AG04450 (cell line): ENCODE data around the gene FLNB. TPM values are rescaled to one million over a fixed set of nuclear protein-coding genes. Genes with fewer than 3 reads are reported as not detected.

Experiments used
- CTCF ChIA-PET: fragments of 300-600, 350-600 bp; formaldehyde crosslinking; extraction: SDS; loops from one replicate; lab custom pipeline; 2022; ENCODE audit warnings: antibody characterized with exemption, inconsistent platforms; lab: Charles Lee
- POLR2A ChIA-PET: fragments of 350-600 bp; formaldehyde crosslinking; extraction: SDS; loops from one replicate; lab custom pipeline; 2021; ENCODE audit warnings: antibody characterized with exemption, inconsistent platforms; lab: Yijun Ruan, JAX
- DNase-seq: peaks from one replicate; pipeline ENCODE4 v3.0.0-alpha.2; 2011; ENCODE audit warnings: low read depth, low spot score
- H3K27ac ChIP-seq: one replicate; pipeline ENCODE4 v1.5.1; 2012; ENCODE audit warnings: low read depth, low read length, control low read depth
- H3K27me3 ChIP-seq: one replicate; pipeline ENCODE4 v1.6.0; 2012; ENCODE audit warnings: low read length; ENCODE audit not compliant: control insufficient read depth, insufficient read depth
- H3K4me3 ChIP-seq: 2 replicates; pipeline ENCODE4 v1.5.1; 2011; ENCODE audit warnings: mild to moderate bottlenecking, low read depth, low read length, control low read depth
- H3K9me3 ChIP-seq: 2 replicates; pipeline ENCODE4 v1.5.1; 2012; ENCODE audit warnings: low read length; ENCODE audit not compliant: control insufficient read depth, insufficient read depth
- polyA plus RNA-seq: library from polyadenylated mRNA; depleted of rRNA; stranded (reverse); fragments of >200 nt; gene quantifications from 2 replicates; pipeline ENCODE4 v1.2.3, GENCODE V29; 2011
- TF ChIP-seq, protein P1 (sequence below): IDR thresholded peaks from 2 replicates; pipeline ENCODE4 v1.5.1; 2011; ENCODE audit warnings: low read depth, low read length, control low read depth, inconsistent platforms

FLNB gene
- polyA plus RNA-seq, 1 experiment: 89.6 TPM

DNA sequence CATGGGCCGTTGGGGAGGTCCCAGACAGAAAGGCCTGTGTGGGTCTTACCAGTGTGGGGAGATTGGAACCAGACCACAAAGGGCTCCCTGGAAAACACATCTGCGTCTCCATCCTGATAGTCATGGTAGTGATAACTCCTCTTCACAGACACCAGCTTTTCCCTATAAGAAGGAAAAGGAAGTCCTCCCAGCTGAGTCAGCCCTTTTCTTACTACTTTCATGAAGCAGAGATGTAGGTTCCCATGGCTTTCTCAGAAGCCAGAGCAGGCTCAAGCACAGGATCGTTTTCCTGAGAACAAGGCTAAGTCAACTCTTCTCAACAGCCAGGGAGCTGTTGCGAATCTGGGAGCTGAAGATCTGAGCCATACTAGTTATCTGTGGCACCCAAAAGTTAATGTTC, 196.5 kb downstream of the FLNB start:
- TF ChIP-seq, protein P1, sequence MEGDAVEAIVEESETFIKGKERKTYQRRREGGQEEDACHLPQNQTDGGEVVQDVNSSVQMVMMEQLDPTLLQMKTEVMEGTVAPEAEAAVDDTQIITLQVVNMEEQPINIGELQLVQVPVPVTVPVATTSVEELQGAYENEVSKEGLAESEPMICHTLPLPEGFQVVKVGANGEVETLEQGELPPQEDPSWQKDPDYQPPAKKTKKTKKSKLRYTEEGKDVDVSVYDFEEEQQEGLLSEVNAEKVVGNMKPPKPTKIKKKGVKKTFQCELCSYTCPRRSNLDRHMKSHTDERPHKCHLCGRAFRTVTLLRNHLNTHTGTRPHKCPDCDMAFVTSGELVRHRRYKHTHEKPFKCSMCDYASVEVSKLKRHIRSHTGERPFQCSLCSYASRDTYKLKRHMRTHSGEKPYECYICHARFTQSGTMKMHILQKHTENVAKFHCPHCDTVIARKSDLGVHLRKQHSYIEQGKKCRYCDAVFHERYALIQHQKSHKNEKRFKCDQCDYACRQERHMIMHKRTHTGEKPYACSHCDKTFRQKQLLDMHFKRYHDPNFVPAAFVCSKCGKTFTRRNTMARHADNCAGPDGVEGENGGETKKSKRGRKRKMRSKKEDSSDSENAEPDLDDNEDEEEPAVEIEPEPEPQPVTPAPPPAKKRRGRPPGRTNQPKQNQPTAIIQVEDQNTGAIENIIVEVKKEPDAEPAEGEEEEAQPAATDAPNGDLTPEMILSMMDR: no peak
- peaks cover 5% of the 10 kb centered on the region for H3K27me3 ChIP-seq
- DNase-seq: no peak
- POLR2A ChIA-PET: no interaction called here
- H3K9me3 ChIP-seq: no peaks in the 10 kb centered on the region; the same call in 1 of the 2 replicates
- CTCF ChIA-PET: interaction anchor here (1.1 to 1.6 kb wide), 2 partner anchors 13 to 27 kb away, joined by 7 to 9 read pairs; no protein-coding TSS in a partner anchor
- no peak overlapping the region for H3K27ac ChIP-seq
- no peak overlapping the region for H3K4me3 ChIP-seq

DNA sequence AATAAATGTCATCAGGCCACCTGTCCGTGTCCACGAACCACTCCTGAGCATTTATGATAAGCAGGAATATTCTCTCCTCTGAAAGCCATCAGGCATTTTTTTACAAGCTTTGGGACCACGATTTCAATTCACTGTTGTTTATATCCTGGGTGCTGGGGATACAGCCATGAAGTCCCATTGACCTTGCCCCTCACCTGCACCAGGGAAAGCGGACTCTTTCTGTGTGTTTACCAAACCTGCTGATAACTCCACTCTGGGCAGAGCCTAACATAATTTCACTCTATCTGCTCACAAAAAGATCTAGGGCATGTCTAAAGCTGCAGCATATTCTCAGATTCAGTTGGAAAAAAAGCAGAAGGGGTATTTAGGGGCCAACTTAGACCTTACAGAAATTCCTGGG, 197.8 kb downstream of the FLNB start:
- CTCF ChIA-PET: interaction anchor here (0.5 to 1.6 kb wide), 3 partner anchors 12 to 362 kb away, joined by 4 to 9 read pairs (median 7); no protein-coding TSS in a partner anchor

DNA sequence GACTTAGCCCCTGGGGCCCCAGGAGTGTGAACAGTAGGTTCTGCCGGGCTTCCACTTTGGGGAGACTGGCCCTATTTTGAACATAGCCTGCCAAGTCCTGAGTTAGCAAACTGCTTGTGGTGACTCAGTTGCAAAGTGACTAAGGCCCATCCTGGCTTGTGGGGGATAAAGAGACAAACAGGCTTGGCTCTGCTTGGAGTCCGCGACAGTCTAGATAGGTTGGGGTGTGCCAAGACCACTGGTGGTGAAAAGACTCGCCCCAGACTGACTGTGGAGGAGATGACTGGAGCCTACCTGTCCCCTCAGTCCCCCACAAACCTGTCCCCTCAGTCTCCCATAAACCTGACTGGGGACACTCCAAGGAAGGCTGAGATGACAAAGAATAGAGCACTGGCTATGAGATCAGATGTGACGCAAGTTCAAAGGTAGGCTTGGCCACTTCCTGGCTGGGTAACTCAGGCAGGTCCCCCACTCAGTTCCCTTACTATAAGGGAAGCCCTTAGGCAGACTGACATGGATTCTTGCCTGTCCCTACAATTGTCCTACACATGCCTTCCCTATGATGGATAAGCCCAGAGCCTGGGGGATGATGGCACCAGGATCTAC, 198.3 kb downstream of the FLNB start:
- Histone ChIP-seq H3K27me3 (peaks cover 10% of the 10 kb centered on the region), H3K27ac (peak overlapping the region; percentile 21), H3K9me3 (no peaks in the 10 kb centered on the region; the same call in 1 of the 2 replicates), H3K4me3 (no peak overlapping the region)
- TF ChIP-seq, protein P1: no peak
- ChIA-PET POLR2A (no interaction called here), CTCF (no interaction called here)
- DNase-seq: no peak

More for the DNA sequence above, 197.8 kb downstream of the FLNB start:
- Histone ChIP-seq H3K9me3 (no peaks in the 10 kb centered on the region; the same call in 1 of the 2 replicates), H3K27me3 (peaks cover 6% of the 10 kb centered on the region), H3K4me3 (no peak overlapping the region), H3K27ac (no peak overlapping the region)
- no peak for DNase-seq
- TF ChIP-seq, protein P1: no peak
- POLR2A ChIA-PET: no interaction called here

DNA sequence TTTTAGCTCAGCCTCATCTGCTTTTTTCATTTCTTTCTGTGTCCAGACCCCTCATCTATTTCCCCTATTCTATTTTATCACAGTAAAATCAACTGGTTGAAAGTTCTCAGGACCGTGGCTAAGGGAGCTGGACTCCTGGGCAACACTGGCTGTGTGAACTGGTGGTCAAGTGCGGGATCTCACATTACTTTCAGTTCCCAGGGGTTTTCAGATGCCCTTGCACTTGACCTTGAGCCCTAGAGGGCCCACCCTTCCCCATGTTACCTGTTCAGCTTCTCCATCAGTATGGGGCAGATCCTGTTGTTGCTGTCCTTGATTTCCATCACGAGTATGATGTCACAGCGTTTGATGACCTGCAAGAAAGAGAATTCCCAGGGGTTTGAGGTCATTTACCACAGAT, 199.7 kb downstream of the FLNB start:
- H3K4me3 ChIP-seq: no peak overlapping the region
- no peak overlapping the region for H3K27ac ChIP-seq
- no peaks in the 10 kb centered on the region; the same call in 1 of the 2 replicates for H3K9me3 ChIP-seq
- CTCF ChIA-PET: interaction anchor here (1.6 to 3.1 kb wide), 3 partner anchors 10 to 98 kb away, joined by 3 to 24 read pairs (median 4); partner anchors contain the start of genes HTD2 and RPP14
- POLR2A ChIA-PET: no interaction called here
- H3K27me3 ChIP-seq: peaks cover 11% of the 10 kb centered on the region
- TF ChIP-seq, protein P1: no peak
- no peak for DNase-seq

DNA sequence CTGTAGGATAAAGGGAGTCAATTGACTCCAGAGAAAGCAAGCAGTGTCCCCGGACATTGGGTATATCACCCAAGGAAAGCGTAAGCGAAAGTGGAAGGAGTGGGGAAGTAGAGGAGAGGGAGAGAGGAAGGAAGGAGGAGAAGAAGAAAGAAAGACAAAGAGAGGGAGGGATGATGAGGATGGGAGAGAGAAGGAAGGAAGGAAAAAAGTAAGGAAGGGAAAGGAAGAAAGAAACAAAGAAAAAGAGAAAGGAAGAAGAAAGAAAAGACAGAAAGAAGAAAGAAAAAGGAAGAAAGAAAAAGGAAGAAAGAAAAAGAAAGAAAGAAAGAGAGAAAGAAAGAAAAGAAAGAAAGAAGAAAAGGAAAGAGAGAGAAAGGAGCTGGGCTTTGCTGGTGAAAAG, 201.7 kb downstream of the FLNB start:
- ChIA-PET CTCF (interaction anchor here (0.6 to 3.1 kb wide), 4 partner anchors 8 to 95 kb away, joined by 3 to 24 read pairs (median 5); no protein-coding TSS in a partner anchor), POLR2A (no interaction called here)
- no peak for DNase-seq
- H3K27ac ChIP-seq: no peak overlapping the region
- no peaks in the 10 kb centered on the region for H3K9me3 ChIP-seq
- TF ChIP-seq, protein P1: no peak
- peaks cover 23% of the 10 kb centered on the region for H3K27me3 ChIP-seq
- H3K4me3 ChIP-seq: no peak overlapping the region
